D341Med (cell line): ENCODE results near the gene UQCRQ.
"Not testable (repeated sequence)": the region's sequence is repeated elsewhere in the genome, so short reads cannot be mapped to it uniquely, and the experiment has no call there.

Experiments used
- DNase-seq: peaks from one replicate; pipeline ENCODE4 v3.0.0; 2012; ENCODE audit warnings: low spot score

The UQCRQ gene

GRCh38 chr5:132832612-132833011 is 33.8 kb upstream of the UQCRQ start:
- DNase-seq: no peak

GRCh38 chr5:132834057-132834456 is 32.4 kb upstream of the UQCRQ start:
- no peak for DNase-seq

- no peak for DNase-seq
Observed at GRCh38 chr5:132836852-132837251, 29.6 kb upstream of the UQCRQ start.

- no peak for DNase-seq
Observed at GRCh38 chr5:132837868-132838267, 28.6 kb upstream of the UQCRQ start.

- DNase-seq: no peak
Observed at GRCh38 chr5:132838516-132839282, 27.7 kb upstream of the UQCRQ start.

- DNase-seq: no peak
Observed at GRCh38 chr5:132839426-132840301, 26.8 kb upstream of the UQCRQ start.

GRCh38 chr5:132840313-132840712 is 26.1 kb upstream of the UQCRQ start:
- DNase-seq: no peak

GRCh38 chr5:132840896-132841295 is 25.5 kb upstream of the UQCRQ start:
- no peak for DNase-seq

- DNase-seq: no peak
Observed at GRCh38 chr5:132841305-132841704, 25.1 kb upstream of the UQCRQ start.

- DNase-seq: no peak
Observed at GRCh38 chr5:132848270-132848669, 18.2 kb upstream of the UQCRQ start.

- no peak for DNase-seq
Observed at GRCh38 chr5:132849347-132849746, 17.1 kb upstream of the UQCRQ start.

- no peak for DNase-seq
Observed at GRCh38 chr5:132850066-132850465, 16.4 kb upstream of the UQCRQ start.

- DNase-seq: no peak
Observed at GRCh38 chr5:132853323-132853722, 13.1 kb upstream of the UQCRQ start.

- DNase-seq: no peak
Observed at GRCh38 chr5:132853790-132854189, 12.7 kb upstream of the UQCRQ start.

GRCh38 chr5:132854301-132854700 is 12.1 kb upstream of the UQCRQ start:
- DNase-seq: no peak

GRCh38 chr5:132854992-132855391 is 11.4 kb upstream of the UQCRQ start:
- DNase-seq: not testable (repeated sequence)

- DNase-seq: no peak
Observed at GRCh38 chr5:132856011-132856410, 10.4 kb upstream of the UQCRQ start.

- no peak for DNase-seq
Observed at GRCh38 chr5:132859889-132860437, 6.5 kb upstream of the UQCRQ start.

GRCh38 chr5:132860742-132861141 is 5.7 kb upstream of the UQCRQ start:
- no peak for DNase-seq

GRCh38 chr5:132865668-132866341 is 637 bp upstream of the UQCRQ start:
- no peak for DNase-seq

GRCh38 chr5:132867046-132867451 is 607 bp downstream of the UQCRQ start:
- DNase-seq: no peak

- no peak for DNase-seq
Observed at GRCh38 chr5:132868754-132869153, 2.3 kb downstream of the UQCRQ start.
